Neural progenitor cell (in vitro differentiated cells): ENCODE measurements around the gene TTLL3. TPM values are rescaled to one million over a fixed set of nuclear protein-coding genes. Genes with fewer than 3 reads are reported as not detected.

Experiments used
- DNase-seq: peaks from one replicate; pipeline ENCODE4 v3.0.0-alpha.2; 2016; ENCODE audit warnings: low spot score
- H2AFZ ChIP-seq: fragments of 200-600 bp; sonication (generic); replicated peaks from 2 replicates; pipeline ENCODE4 v1.6.1; 2016; ENCODE audit warnings: antibody characterized with exemption
- H3F3A ChIP-seq: fragments of 200-600 bp; sonication (generic); 2 replicates; pipeline ENCODE4 v1.6.1; 2016; ENCODE audit warnings: antibody characterized with exemption, low read depth
- H3K27ac ChIP-seq: fragments of 200-600 bp; sonication (generic); 2 replicates; pipeline ENCODE4 v1.5.1; 2016; ENCODE audit warnings: mild to moderate bottlenecking
- H3K27me3 ChIP-seq: fragments of 200-600 bp; sonication (generic); 2 replicates; pipeline ENCODE4 v1.6.1; 2016; ENCODE audit warnings: mild to moderate bottlenecking, moderate library complexity
- H3K36me3 ChIP-seq: fragments of 200-600 bp; sonication (generic); 2 replicates; pipeline ENCODE4 v1.5.1; 2016
- H3K4me1 ChIP-seq: fragments of 200-600 bp; sonication (generic); 2 replicates; pipeline ENCODE4 v1.6.1; 2016; ENCODE audit warnings: mixed run types
- H3K4me2 ChIP-seq: fragments of 200-600 bp; sonication (generic); 2 replicates; pipeline ENCODE4 v1.6.1; 2016
- H3K4me3 ChIP-seq: fragments of 200-600 bp; sonication (generic); 2 replicates; pipeline ENCODE4 v1.5.1; 2016
- H3K79me2 ChIP-seq: fragments of 200-600 bp; sonication (generic); 2 replicates; pipeline ENCODE4 v1.6.1; 2016; ENCODE audit warnings: low read depth
- H3K9ac ChIP-seq: fragments of 200-600 bp; sonication (generic); 2 replicates; pipeline ENCODE4 v1.6.1; 2016
- H3K9me3 ChIP-seq: fragments of 200-600 bp; sonication (generic); 2 replicates; pipeline ENCODE4 v1.5.1; 2016; ENCODE audit warnings: low read depth
- H4K20me1 ChIP-seq: fragments of 200-600 bp; sonication (generic); 2 replicates; pipeline ENCODE4 v1.6.1; 2016; ENCODE audit warnings: low read depth
- H3K27ac Mint-ChIP-seq: 3 replicates; pipeline ENCODE4 v1.8.0; 2021; ENCODE audit warnings: mixed read lengths
- H3K27me3 Mint-ChIP-seq: 2 replicates; pipeline ENCODE4 v1.8.0; 2022; ENCODE audit warnings: low read depth, mild to moderate bottlenecking, inconsistent platforms, moderate library complexity, mixed read lengths; ENCODE audit not compliant: insufficient read depth
- H3K36me3 Mint-ChIP-seq: 3 replicates; pipeline ENCODE4 v1.8.0; 2021; ENCODE audit warnings: mixed read lengths
- H3K4me1 Mint-ChIP-seq: 3 replicates; pipeline ENCODE4 v1.8.0; 2021; ENCODE audit warnings: mixed read lengths
- H3K4me3 Mint-ChIP-seq: 3 replicates; pipeline ENCODE4 v1.8.0; 2021; ENCODE audit warnings: mild to moderate bottlenecking, moderate library complexity, mixed read lengths
- H3K9me3 Mint-ChIP-seq: 3 replicates; pipeline ENCODE4 v1.8.0; 2020; ENCODE audit warnings: mixed read lengths
- EZH2 ChIP-seq: fragments of 200-600 bp; sonication (generic); IDR thresholded peaks from 2 replicates; pipeline ENCODE4 v1.6.1; 2017; ENCODE audit warnings: antibody characterized with exemption, mild to moderate bottlenecking, moderate library complexity
- EZH2phosphoT487 ChIP-seq: fragments of 200-600 bp; sonication (generic); IDR thresholded peaks from 2 replicates; pipeline ENCODE4 v1.6.1; 2017; ENCODE audit warnings: antibody characterized with exemption
- total RNA-seq: library from RNA; depleted of rRNA; stranded (reverse); fragments of >200 nt; gene quantifications from 2 replicates; pipeline ENCODE4 v1.2.3, GENCODE V29; 2015; ENCODE audit warnings: low replicate concordance
- TF ChIP-seq, protein P1 (sequence below): fragments of 200-600 bp; sonication (generic); IDR thresholded peaks from 2 replicates; pipeline ENCODE4 v1.5.1; 2017; ENCODE audit warnings: antibody characterized with exemption, mild to moderate bottlenecking

The TTLL3 gene
- total RNA-seq, 1 donor from 2014 or later: 15.0 TPM

DNA sequence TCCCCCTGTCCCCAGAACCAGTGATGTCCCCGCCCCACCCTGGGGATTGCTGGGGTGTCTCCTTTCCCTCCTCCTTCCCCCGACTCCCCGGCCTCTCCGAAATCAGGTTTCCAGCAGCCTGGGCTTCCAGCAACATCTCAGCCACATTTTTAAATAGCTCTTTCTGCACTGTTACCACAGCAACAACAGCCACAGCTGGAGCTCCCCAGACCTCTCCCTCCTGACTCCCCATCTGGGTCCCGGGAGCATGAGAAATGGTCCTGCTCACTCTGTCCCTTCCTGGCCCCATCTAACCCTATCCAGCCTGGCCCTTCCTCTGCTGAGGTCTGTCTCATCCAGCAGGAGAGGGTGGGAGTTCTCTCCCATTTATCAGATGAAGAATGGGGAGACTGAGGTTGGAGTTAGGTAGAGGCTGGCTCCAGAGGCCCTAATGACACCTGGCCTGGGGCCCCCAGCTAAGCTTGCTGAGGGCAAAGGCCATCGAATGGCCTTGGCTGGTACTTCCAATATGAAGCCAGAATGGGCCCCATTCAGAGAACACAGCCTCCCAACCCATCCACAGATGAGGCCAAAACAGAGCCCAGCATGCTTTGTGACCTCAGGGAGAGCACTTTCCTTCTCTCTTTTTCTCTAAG lies 41.8 kb upstream of the TTLL3 start:
- no peaks in the 10 kb centered on the region for H4K20me1 ChIP-seq
- H3K27me3 ChIP-seq: peaks cover 4% of the 10 kb centered on the region
- no peaks in the 10 kb centered on the region for H3K9me3 ChIP-seq
- H2AFZ ChIP-seq: no peak overlapping the region
- H3K27ac ChIP-seq: no peak overlapping the region
- H3K36me3 Mint-ChIP-seq: peaks cover 3% of the 10 kb centered on the region
- no peaks in the 10 kb centered on the region for H3K9me3 Mint-ChIP-seq
- H3K4me1 Mint-ChIP-seq: peaks cover 16% of the 10 kb centered on the region
- H3K4me3 Mint-ChIP-seq: no peak overlapping the region
- peak overlapping the region; percentile 17 for H3K27ac Mint-ChIP-seq
- H3K36me3 ChIP-seq: no peaks in the 10 kb centered on the region
- H3F3A ChIP-seq: peaks cover 28% of the 10 kb centered on the region
- TF ChIP-seq EZH2 (no peak), EZH2phosphoT487 (no peak)
- TF ChIP-seq, protein P1, sequence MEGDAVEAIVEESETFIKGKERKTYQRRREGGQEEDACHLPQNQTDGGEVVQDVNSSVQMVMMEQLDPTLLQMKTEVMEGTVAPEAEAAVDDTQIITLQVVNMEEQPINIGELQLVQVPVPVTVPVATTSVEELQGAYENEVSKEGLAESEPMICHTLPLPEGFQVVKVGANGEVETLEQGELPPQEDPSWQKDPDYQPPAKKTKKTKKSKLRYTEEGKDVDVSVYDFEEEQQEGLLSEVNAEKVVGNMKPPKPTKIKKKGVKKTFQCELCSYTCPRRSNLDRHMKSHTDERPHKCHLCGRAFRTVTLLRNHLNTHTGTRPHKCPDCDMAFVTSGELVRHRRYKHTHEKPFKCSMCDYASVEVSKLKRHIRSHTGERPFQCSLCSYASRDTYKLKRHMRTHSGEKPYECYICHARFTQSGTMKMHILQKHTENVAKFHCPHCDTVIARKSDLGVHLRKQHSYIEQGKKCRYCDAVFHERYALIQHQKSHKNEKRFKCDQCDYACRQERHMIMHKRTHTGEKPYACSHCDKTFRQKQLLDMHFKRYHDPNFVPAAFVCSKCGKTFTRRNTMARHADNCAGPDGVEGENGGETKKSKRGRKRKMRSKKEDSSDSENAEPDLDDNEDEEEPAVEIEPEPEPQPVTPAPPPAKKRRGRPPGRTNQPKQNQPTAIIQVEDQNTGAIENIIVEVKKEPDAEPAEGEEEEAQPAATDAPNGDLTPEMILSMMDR: no peak
- H3K27me3 Mint-ChIP-seq: peaks cover 2% of the 10 kb centered on the region
- peaks cover 3% of the 10 kb centered on the region for H3K4me1 ChIP-seq
- peak overlapping the region; percentile 47 for H3K9ac ChIP-seq
- peak overlapping the region; percentile 22 for H3K4me2 ChIP-seq
- no peaks in the 10 kb centered on the region for H3K79me2 ChIP-seq
- no peak for DNase-seq
- no peak overlapping the region for H3K4me3 ChIP-seq

DNA sequence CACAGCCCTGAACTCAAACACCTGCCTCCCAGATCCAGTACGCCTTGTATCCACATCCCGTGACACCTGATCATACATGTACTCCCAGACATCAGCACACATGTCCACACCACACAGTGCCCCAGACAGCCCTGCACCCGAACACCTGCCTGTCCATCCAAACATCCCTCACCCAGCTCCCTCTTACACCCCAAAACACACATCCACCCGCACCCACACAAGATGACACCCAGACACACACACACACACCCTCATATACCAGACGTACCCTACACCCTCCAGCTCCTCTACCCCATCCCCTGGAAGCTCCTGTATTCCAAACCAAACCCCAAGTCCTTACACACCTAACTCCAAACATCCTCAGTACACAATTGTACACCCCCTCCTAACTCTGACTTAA lies 41.0 kb upstream of the TTLL3 start:
- TF ChIP-seq, protein P1: no peak
- TF ChIP-seq EZH2phosphoT487 (no peak), EZH2 (no peak)
- no peaks in the 10 kb centered on the region for H4K20me1 ChIP-seq
- peak overlapping the region; percentile 47 for H3K9ac ChIP-seq
- peaks cover 3% of the 10 kb centered on the region for H3K4me1 ChIP-seq
- DNase-seq: no peak
- peaks cover 3% of the 10 kb centered on the region for H3K36me3 Mint-ChIP-seq
- H3K36me3 ChIP-seq: no peaks in the 10 kb centered on the region
- H3K27ac ChIP-seq: no peak overlapping the region
- H3K9me3 ChIP-seq: no peaks in the 10 kb centered on the region
- H3K9me3 Mint-ChIP-seq: no peaks in the 10 kb centered on the region
- H3K4me3 Mint-ChIP-seq: peak overlapping the region; percentile 84
- peaks cover 4% of the 10 kb centered on the region for H3K27me3 ChIP-seq
- H3K4me1 Mint-ChIP-seq: peaks cover 16% of the 10 kb centered on the region
- H3K27me3 Mint-ChIP-seq: peaks cover 2% of the 10 kb centered on the region
- peak overlapping the region; percentile 63 for H3K4me3 ChIP-seq
- H3F3A ChIP-seq: peaks cover 28% of the 10 kb centered on the region
- H3K4me2 ChIP-seq: peak overlapping the region; percentile 98
- peak overlapping the region; percentile 20 for H3K27ac Mint-ChIP-seq
- no peaks in the 10 kb centered on the region for H3K79me2 ChIP-seq
- no peak overlapping the region for H2AFZ ChIP-seq

DNA sequence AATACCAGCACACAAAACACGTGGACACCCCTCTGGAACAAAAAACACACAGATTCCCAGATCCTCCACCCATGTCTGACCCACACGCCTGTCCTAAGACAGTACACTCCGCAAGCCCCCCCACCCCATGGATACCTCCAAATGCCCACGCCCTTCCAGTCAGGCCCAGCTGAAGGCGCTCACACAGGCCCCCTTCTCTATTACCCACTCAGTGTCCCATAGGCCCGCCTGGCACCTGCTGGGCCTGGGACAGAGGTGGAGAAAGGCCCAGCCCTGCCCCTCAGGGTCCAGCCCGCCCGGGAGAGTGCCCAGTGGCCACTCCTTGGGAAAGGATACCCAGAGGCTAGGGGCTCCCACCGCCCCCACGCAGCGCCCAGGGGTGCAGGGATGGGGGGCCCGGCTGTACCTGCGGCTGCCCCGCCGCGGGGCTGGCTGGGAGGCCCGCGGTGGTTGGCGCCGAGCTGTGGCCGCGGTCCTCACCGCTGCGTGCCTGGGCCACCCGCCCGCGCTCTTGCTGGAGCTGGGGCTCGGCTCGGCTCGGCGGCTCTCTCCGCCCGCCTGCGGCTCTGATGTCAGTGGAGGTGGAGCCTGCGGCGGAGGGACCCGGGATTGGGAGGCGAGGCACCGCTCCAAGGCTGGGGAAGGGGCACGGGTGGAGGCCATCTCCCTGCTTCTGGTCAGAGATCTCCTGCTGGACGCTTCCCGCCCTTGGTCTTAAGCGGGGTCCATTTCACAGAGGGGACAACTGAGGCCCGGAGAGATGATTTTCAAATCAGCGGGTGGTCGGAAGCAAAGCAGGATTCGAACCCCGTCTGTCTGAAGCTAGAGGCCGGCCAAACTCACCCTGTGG lies 40.4 kb upstream of the TTLL3 start, which contains the start of gene CAMK1:
Gene CAMK1, minus strand, starts transcription at position 522 of the 850 bp plus-strand sequence. CDS start 2,198 bp downstream, outside the sequence.
- Histone ChIP-seq H3K27ac (no peak within 1 kb of the TSS), H3K79me2 (no peaks in the 10 kb centered on the region), H2AFZ (peak within 1 kb of the TSS; percentile 85), H3K4me1 (peaks cover 3% of the 10 kb centered on the region), H3K4me3 (peak within 1 kb of the TSS; percentile 63), H3K4me2 (peak within 1 kb of the TSS; percentile 98), H4K20me1 (no peaks in the 10 kb centered on the region), H3F3A (peaks cover 28% of the 10 kb centered on the region), H3K27me3 (peaks cover 4% of the 10 kb centered on the region), H3K36me3 (no peaks in the 10 kb centered on the region), H3K9ac (peak within 1 kb of the TSS; percentile 47), H3K9me3 (no peaks in the 10 kb centered on the region)
- Mint-ChIP-seq H3K36me3 (peaks cover 3% of the 10 kb centered on the region), H3K4me3 (peak within 1 kb of the TSS; percentile 84), H3K9me3 (no peaks in the 10 kb centered on the region), H3K4me1 (peaks cover 16% of the 10 kb centered on the region), H3K27ac (peak within 1 kb of the TSS; percentile 20), H3K27me3 (peaks cover 2% of the 10 kb centered on the region)
- no peak for TF ChIP-seq EZH2
- TF ChIP-seq, protein P1: no peak
- no peak for TF ChIP-seq EZH2phosphoT487
- peak; percentile 86 for DNase-seq
